ENCODE results near the gene SLC24A4. TPM values are rescaled to one million over a fixed set of nuclear protein-coding genes. Genes with fewer than 3 reads are reported as not detected.

SLC24A4 gene
- total and polyA plus RNA-seq, 10 donors = 0.29 to 8.9 (median 4.2) TPM

- Histone ChIP-seq H3K9me3 (no peaks in the 10 kb centered on the region), H3K27me3 (replicated peaks in 1 of 7) (peaks cover 0 to 2% (median 0%) of the 10 kb centered on the region in 7 donors), H3K36me3 (no peaks in the 10 kb centered on the region), H3K27ac (peak overlapping the region in 5 of 8 donors; percentile 80 to 88 (median 85)), H3K4me1 (peaks cover 12 to 70% (median 48%) of the 10 kb centered on the region in 6 donors), H3K4me3 (peak overlapping the region in 2 of 8 donors; percentile 15 to 39)
- 71 to 80% (median 75%) methylated on average over 11 to 17 of the region's 17 CpGs for WGBS, 5 donors
- DNase-seq = no peak
- no peak for TF ChIP-seq POLR2A (IDR thresholded peaks at IDR 0.05)
- no peak for TF ChIP-seq POLR2AphosphoS5 (IDR thresholded peaks at IDR 0.05)
- TF ChIP-seq CTCF (IDR thresholded peaks at IDR 0.05 in 8 of 11, conservative IDR thresholded peaks at IDR 0.05 in 3 of 11) = no peak
- intact Hi-C loops (cut with DNase I; ENCODE audit: low total_unique reads) = no loop called here
These were observed 135.4 kb downstream of the SLC24A4 start for GRCh38 chr14:92458136-92459029.

- peak; percentile 72 for DNase-seq
- Histone ChIP-seq H3K27ac (peak overlapping the region in 7 of 8 donors; percentile 17 to 88 (median 82)), H3K4me3 (peak overlapping the region in 2 of 8 donors; percentile 15 to 39), H3K4me1 (peaks cover 12 to 79% (median 53%) of the 10 kb centered on the region in 6 donors), H3K36me3 (no peaks in the 10 kb centered on the region), H3K27me3 (replicated peaks in 1 of 7) (peaks cover 0 to 2% (median 0%) of the 10 kb centered on the region in 7 donors), H3K9me3 (no peaks in the 10 kb centered on the region)
- 45 to 51% (median 48%) methylated on average over 15 to 18 of the region's 18 CpGs for whole genome bisulfite sequencing, 5 donors
- intact Hi-C loops (cut with DNase I; ENCODE audit: low total_unique reads) = no loop called here
- peak in 2 of 3 donors; percentile 74 to 78 for TF ChIP-seq POLR2AphosphoS5 (IDR thresholded peaks at IDR 0.05)
- TF ChIP-seq POLR2A (IDR thresholded peaks at IDR 0.05) = no peak
These were observed 136.3 kb downstream of the SLC24A4 start for GRCh38 chr14:92459030-92459949.

- H3K27me3 ChIP-seq (replicated peaks in 1 of 7) = peaks cover 0 to 2% (median 0%) of the 10 kb centered on the region in 7 donors
- DNase-seq = no peak
- H3K27ac ChIP-seq = peak overlapping the region; percentile 17 to 88 (median 81)
- no peaks in the 10 kb centered on the region for H3K9me3 ChIP-seq
- H3K36me3 ChIP-seq = no peaks in the 10 kb centered on the region
- TF ChIP-seq CTCF (IDR thresholded peaks at IDR 0.05 in 8 of 11, conservative IDR thresholded peaks at IDR 0.05 in 3 of 11) (peak in 5 of 11 experiments; percentile 8 to 34 (median 18)), POLR2AphosphoS5 (IDR thresholded peaks at IDR 0.05) (no peak)
- H3K4me1 ChIP-seq = peaks cover 12 to 86% (median 56%) of the 10 kb centered on the region in 6 donors
- H3K4me3 ChIP-seq = no peak overlapping the region
- intact Hi-C loops (cut with DNase I; ENCODE audit: low total_unique reads) = no loop called here
- WGBS, 5 donors = 74 to 84% (median 75%) methylated on average over 11 to 12 of the region's 12 CpGs
These were observed 137.0 kb downstream of the SLC24A4 start for GRCh38 chr14:92459950-92460421.

GRCh38 chr14:92460541-92460915 is 137.6 kb downstream of the SLC24A4 start:
- TF ChIP-seq CTCF (IDR thresholded peaks at IDR 0.05 in 8 of 11, conservative IDR thresholded peaks at IDR 0.05 in 3 of 11) (peak in 1 of 11 experiments; percentile 6), POLR2AphosphoS5 (IDR thresholded peaks at IDR 0.05) (no peak)
- H3K4me3 ChIP-seq = peak overlapping the region in 4 of 8 donors; percentile 19 to 58 (median 28)
- peaks cover 0 to 2% (median 0%) of the 10 kb centered on the region in 7 donors for H3K27me3 ChIP-seq (replicated peaks in 1 of 7)
- H3K27ac ChIP-seq = peak overlapping the region; percentile 17 to 88 (median 81)
- no peak for DNase-seq
- intact Hi-C loops (cut with DNase I; ENCODE audit: low total_unique reads) = no loop called here
- H3K9me3 ChIP-seq = no peaks in the 10 kb centered on the region
- H3K36me3 ChIP-seq = no peaks in the 10 kb centered on the region
- WGBS, 5 donors = 51 to 84% (median 70%) methylated on average over 5 to 6 of the region's 6 CpGs
- H3K4me1 ChIP-seq = peaks cover 12 to 91% (median 59%) of the 10 kb centered on the region in 6 donors

All from spleen (tissue), 11 donors.